GM10266 (cell line): ENCODE data around the gene CELF2.
"Not testable (repeated sequence)": the region's sequence is repeated elsewhere in the genome, so short reads cannot be mapped to it uniquely, and the experiment has no call there.

Experiments
- DNase-seq: peaks from one replicate; pipeline ENCODE4 v3.0.0; 2012; ENCODE audit errors: extremely low spot score
- TF ChIP-seq, protein P1 (sequence below): IDR thresholded peaks from 2 replicates; pipeline ENCODE4 v1.5.1; 2012; ENCODE audit warnings: mild to moderate bottlenecking, low read depth; ENCODE audit not compliant: control insufficient read depth, insufficient read depth; ENCODE audit errors: missing control alignments

Gene CELF2

DNA sequence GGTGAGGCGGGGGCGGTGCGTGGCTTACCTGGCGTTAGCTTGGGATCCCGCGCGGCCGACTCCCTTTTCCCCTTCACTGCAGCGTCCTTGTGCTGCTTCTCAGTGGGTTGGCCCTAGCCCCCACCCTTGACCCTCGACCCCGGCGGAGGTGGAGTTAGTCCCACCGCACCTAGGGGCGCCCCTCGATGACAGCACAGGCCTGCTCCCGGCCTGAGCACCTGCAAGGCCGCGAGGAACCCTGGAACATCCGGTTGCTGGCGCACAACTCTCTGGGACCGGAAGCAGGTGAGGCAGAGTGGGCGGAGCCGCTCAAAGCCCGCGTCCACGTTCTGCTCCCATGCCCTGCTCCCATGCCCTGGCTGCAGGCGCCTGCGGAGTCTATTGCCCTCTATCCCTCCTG lies 326.9 kb downstream of the CELF2 start:
- DNase-seq: peak; percentile 61
- TF ChIP-seq, protein P1, sequence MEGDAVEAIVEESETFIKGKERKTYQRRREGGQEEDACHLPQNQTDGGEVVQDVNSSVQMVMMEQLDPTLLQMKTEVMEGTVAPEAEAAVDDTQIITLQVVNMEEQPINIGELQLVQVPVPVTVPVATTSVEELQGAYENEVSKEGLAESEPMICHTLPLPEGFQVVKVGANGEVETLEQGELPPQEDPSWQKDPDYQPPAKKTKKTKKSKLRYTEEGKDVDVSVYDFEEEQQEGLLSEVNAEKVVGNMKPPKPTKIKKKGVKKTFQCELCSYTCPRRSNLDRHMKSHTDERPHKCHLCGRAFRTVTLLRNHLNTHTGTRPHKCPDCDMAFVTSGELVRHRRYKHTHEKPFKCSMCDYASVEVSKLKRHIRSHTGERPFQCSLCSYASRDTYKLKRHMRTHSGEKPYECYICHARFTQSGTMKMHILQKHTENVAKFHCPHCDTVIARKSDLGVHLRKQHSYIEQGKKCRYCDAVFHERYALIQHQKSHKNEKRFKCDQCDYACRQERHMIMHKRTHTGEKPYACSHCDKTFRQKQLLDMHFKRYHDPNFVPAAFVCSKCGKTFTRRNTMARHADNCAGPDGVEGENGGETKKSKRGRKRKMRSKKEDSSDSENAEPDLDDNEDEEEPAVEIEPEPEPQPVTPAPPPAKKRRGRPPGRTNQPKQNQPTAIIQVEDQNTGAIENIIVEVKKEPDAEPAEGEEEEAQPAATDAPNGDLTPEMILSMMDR: no peak

DNA sequence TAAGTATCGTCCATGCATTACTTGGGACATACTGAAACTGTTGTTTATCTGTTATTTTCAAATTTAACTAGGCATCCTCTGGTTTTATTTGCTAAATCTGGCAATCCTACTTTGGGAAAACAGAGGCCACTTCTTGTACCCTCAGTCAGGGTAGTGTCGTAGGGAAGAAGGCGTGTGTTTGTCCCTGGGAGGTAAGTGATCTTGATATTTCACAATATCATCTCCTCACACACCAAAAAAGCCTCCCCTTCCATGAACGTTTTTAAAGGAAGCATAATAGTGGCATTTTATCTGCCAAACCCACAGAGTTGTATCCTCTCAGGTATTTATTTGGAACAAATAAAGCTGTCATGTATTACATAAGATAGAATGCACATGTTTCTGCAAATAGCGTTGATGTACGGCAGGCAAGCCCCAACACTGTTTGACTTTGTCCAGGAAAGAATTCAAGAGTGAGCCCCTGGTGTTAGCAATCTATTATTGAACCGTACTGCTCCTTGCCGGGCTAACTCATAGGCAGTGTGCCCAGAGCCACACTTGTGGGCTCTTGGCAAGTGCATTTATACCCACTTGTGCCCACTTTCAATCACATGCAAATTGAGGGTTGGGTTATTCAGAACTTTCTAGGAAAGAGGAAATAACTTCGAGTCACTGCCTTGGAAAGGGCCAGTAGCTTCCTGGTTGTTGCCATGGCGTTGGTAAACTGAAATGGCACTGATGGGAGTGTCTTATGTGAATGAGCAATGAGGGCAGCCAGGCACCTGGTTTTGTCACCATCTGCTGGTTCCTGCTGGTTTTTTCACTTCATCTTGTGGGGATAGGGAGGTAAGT lies 327.8 kb downstream of the CELF2 start:
- DNase-seq: no peak

DNA sequence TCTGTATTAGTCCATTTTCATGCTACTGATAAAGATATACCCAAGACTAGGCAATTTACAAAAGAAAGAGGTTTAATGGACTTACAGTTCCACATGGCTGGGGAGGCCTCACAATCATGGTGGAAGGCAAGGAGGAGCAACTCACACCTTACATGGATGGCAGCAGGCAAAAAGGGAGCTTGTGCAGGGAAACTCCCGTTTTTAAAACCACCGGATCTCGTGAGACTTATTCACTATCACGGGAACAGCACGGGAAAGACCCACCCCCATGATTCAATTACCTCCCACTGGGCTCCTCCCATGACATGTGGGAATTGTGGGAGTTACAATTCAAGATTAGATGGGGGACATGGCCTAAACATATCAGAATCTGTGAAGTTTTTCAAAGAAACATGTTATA lies 329.9 kb downstream of the CELF2 start:
- not testable (repeated sequence) for DNase-seq

More for the DNA sequence above, 327.8 kb downstream of the CELF2 start:
- TF ChIP-seq, protein P1: no peak

DNA sequence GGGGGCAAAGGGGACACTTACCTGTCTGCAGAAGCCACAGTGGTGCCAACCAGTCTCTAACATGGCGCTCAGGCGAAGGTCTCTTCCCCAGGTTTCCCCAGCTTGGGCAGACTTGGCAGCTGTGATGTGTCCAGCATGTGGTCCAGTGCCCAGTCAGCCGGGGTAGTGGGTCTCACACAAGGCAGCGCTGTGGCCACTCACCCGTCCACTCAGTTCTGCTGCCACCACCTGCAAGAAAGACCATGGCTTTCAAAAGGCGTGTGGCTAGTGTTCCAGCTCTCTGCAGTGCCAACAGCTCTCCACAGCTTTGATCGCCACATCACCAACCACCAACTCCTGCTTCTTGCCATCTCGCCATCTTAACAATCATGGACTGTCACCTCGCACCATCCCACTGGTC lies 334.1 kb downstream of the CELF2 start:
- TF ChIP-seq, protein P1: no peak
- DNase-seq: no peak

DNA sequence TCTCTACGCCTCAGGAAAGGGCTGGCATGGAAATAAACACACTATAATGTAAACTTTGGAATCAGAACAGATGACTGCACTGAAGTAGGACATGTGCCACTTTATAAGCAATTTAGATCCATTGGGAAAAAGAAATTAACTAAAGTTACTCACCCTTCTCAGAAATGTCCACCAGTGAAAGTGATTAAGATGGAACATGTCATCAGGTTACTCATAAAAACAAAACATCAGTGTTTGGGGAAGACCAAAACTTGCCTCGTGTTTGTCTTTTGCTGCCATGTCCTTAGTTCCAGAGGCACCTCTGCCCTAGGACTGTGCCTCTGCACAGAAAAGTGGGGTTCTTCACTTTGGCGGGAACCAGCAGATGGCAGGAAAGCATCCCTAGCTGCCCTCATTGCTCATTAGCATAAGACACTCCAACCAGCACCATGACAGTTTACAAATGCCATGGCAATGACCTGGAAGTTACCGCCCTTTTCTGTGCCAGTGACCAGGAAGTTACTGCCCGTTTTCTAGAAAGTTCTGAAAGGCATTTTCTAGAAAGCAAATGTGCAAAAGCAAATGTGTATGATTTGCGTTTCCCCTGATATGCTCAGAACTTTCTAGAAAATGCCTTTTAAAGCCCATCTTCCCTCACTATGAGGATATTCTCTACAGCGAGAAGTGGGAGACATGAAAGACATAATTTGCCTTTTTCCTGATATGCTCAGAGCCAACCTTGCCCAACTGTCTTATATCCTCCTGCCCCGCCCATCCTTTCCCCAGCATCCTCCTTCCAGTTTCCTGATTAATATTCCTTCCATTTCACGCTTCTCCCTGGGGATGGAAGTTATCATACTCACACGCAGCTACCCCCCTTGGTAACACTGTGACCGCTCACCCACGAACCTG lies 335.6 kb downstream of the CELF2 start:
- TF ChIP-seq, protein P1: no peak
- no peak for DNase-seq

DNA sequence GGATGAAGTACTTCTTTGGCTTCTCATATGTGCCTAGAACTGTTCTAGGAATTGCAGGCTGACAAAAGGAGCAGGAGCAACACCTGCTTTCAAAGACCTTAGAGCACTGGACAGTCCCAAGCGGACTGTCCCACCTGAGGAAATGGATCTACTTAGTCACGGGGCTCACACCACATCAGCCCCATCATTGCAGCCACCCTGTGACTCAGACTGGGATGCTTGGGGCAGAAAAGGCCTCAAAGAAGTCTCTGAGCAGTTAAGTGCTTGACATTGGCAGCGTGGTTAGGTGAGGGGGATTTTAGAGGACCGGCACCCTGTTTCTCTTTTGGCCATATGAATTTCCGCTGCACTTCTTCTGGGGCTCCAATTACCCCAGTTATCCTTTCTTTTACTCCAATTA lies 337.2 kb downstream of the CELF2 start:
- DNase-seq: no peak

DNA sequence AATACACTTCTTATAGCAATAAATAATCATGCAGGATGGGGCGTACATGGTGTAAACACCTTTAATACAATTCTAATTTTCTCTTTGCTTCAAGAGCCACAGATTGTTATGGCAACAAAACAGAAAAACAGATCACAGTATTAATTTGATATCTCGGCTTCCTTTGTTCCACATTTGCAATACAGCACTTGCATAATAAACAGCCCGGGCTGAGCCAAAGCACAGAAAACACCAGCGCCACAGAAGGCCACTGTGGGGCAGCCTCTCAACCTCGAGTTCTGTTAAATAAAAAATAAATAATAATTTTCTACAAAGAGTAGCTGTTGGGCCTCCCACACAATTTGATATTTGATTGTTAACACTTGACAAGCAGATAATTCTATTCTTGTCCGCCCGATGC lies 337.9 kb downstream of the CELF2 start:
- TF ChIP-seq, protein P1: no peak

More for the DNA sequence above, 337.2 kb downstream of the CELF2 start:
- TF ChIP-seq, protein P1: no peak

More for the DNA sequence above, 337.9 kb downstream of the CELF2 start:
- no peak for DNase-seq
